Right lobe of liver (tissue), 6 donors: ENCODE measurements around the gene PLN. TPM values are rescaled to one million over a fixed set of nuclear protein-coding genes. Genes with fewer than 3 reads are reported as not detected.
A peak's percentile ranks its signal among the peaks of the same experiment; 100 is the strongest.

Source experiments
- ATAC-seq, 4 donors: fragments of 200-7000 bp; cut with Tn5 transposase; one replicate each; pipeline ENCODE4 v1.9.1; 2020; ENCODE audit warnings: mild to moderate bottlenecking in 4 of 4, moderate library complexity in 4 of 4
- DNase-seq, 3 donors: peaks; one replicate each; pipeline ENCODE4 v3.0.0-alpha.2; 2020
- H3K27ac ChIP-seq, 3 donors: fragments of 200-600 bp; one replicate each; pipeline ENCODE4 v1.8.0; 2022
- H3K27me3 ChIP-seq, 2 donors: fragments of 200-600 bp; one replicate each; pipeline ENCODE4 v1.8.0; 2022
- H3K36me3 ChIP-seq, 4 donors: fragments of 200-600 bp; sonication (generic) in 1 of 4; one replicate each; pipeline versions ENCODE4 v1.5.1 to v1.8.0; 2017 to 2022; ENCODE audit warnings: control low read depth in 1 of 4
- H3K4me1 ChIP-seq, 4 donors: fragments of 200-600 bp; sonication (generic) in 1 of 4; one replicate each; pipeline versions ENCODE4 v1.5.1 to v1.8.0; 2017 to 2022; ENCODE audit warnings: control low read depth in 1 of 4
- H3K4me3 ChIP-seq, 3 donors: fragments of 200-600 bp; one replicate each; pipeline ENCODE4 v1.8.0; 2022
- H3K9me3 ChIP-seq, 4 donors: fragments of 200-600 bp; sonication (generic) in 1 of 4; one replicate each; pipeline versions ENCODE4 v1.5.1 to v1.8.0; 2017 to 2022; ENCODE audit warnings: control low read depth in 1 of 4
- POLR2A ChIP-seq: fragments of 450-650 bp; IDR thresholded peaks from one replicate; pipeline ENCODE4 v1.6.1; 2017; ENCODE audit warnings: antibody characterized with exemption, mild to moderate bottlenecking
- WGBS: methylation state at CpG from one replicate; pipeline ENCODE4 v1.1.6; 2018; ENCODE audit warnings: low coverage, low lambda C conversion rate; ENCODE audit not compliant: insufficient coverage; ENCODE audit errors: missing lambda C conversion rate; 5-methylcytosine and 5-hydroxymethylcytosine counted together
- intact Hi-C, 2 donors: fragments of 100-400 bp; cut with DNase I; formaldehyde crosslinking; loops; one replicate each; pipeline versions ENCODE4 v1.11.2 to v1.14.1; 2022
- total RNA-seq, 6 experiments: library from RNA; depleted of rRNA in 2 of 6; stranded (reverse); fragments of >200 nt in 2 of 6; fragmentation: NEBNext Ultra II Directional in 3 of 6; extraction: Animal tissue kit (Norgen Biotek cat#: 25700) in 3 of 6; gene quantifications; one replicate each; pipeline versions ENCODE4 v1.1.0 to v1.2.4, GENCODE V29; 2016 to 2023
- TF ChIP-seq, protein P1 (sequence below), 4 donors: fragments of 200-600 bp in 3 of 4; fragments of 450-650 bp in 1 of 4; IDR thresholded peaks; one replicate each; pipeline versions ENCODE4 v1.5.1 to v1.8.0; 2016 to 2022; ENCODE audit warnings: antibody characterized with exemption in 4 of 4, mild to moderate bottlenecking in 2 of 4
- donor health status: DM: no; HTN: yes; CAD: no.
- donor health status: DM: no; HTN: no; CAD: no.
- donor health status: DM: no; HTN: no; CAD: no.
- donor health status: DM: no; HTN: yes; CAD: no.
- donor health status: DM: no; HTN: yes; CAD: no.

The PLN gene
- total RNA-seq, 6 experiments from 2014 or later, result 0.12 to 0.25 (median 0.20) TPM; not detected in 2

DNA sequence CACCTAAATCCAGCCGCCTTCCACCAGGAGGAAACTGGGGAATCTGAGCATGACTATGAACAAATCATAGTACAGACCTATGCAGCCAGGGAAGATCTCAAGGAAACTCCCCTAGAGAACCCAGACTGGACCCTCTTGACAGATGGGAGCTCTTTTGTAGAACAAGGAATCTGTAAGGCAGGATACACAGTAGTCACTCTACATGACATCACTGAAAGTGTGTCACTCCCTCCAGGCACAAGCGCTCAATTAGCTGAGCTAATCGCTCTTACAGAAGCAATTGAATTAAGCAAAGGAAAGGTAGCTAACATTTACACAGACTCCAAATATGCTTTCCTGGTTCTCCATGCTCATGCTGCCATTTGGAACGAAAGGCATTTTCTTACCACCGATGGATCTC lies 36.8 kb downstream of the PLN start:
- TF ChIP-seq POLR2A, result no peak
- TF ChIP-seq, protein P1, sequence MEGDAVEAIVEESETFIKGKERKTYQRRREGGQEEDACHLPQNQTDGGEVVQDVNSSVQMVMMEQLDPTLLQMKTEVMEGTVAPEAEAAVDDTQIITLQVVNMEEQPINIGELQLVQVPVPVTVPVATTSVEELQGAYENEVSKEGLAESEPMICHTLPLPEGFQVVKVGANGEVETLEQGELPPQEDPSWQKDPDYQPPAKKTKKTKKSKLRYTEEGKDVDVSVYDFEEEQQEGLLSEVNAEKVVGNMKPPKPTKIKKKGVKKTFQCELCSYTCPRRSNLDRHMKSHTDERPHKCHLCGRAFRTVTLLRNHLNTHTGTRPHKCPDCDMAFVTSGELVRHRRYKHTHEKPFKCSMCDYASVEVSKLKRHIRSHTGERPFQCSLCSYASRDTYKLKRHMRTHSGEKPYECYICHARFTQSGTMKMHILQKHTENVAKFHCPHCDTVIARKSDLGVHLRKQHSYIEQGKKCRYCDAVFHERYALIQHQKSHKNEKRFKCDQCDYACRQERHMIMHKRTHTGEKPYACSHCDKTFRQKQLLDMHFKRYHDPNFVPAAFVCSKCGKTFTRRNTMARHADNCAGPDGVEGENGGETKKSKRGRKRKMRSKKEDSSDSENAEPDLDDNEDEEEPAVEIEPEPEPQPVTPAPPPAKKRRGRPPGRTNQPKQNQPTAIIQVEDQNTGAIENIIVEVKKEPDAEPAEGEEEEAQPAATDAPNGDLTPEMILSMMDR (IDR thresholded peaks at IDR 0.05), result no peak
- no peak for ATAC-seq
- Histone ChIP-seq H3K4me1 (peaks cover 0 to 4% (median 0%) of the 10 kb centered on the region in 4 donors), H3K36me3 (no peaks in the 10 kb centered on the region), H3K27ac (no peak overlapping the region), H3K27me3 (no peaks in the 10 kb centered on the region), H3K9me3 (no peaks in the 10 kb centered on the region), H3K4me3 (no peak overlapping the region)
- intact Hi-C loops, result no loop called here
- DNase-seq, result no peak
- WGBS, result 98% methylated on average over 5 of the region's 5 CpGs

DNA sequence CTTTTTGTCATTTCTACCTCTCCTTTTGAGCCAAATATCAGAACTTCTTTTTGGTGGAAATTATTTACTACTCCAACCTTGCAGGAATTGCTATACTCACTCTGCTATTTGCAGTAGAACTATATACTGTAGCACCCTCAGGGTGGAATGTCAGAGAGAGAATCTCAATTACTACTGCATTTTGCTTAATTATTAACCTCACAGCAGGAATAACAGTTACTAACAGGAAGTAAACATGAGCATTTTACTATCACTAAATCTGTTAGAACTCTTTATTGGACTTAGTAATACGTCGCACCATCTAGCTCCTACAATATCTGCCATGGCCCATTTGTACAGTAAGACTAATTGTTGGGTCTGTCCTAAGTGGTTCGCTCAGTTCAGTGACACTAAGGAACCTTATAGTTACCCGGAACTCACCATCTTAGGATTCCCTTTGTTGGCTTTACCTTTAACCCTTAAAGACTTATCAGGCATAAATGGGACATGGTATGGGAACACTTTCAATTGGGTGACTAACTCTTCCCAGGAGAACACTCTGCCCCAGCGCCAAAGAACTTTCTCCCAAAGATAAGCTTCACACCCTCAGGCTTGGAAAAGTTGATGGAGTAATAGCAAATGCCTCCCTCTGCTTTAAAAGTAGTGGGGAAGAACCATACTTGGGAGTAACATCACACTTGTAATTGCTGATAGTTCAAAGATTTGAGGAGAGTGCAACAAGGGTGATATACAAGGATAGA lies 38.8 kb downstream of the PLN start:
- 83% methylated on average over 5 of the region's 5 CpGs for WGBS

DNA sequence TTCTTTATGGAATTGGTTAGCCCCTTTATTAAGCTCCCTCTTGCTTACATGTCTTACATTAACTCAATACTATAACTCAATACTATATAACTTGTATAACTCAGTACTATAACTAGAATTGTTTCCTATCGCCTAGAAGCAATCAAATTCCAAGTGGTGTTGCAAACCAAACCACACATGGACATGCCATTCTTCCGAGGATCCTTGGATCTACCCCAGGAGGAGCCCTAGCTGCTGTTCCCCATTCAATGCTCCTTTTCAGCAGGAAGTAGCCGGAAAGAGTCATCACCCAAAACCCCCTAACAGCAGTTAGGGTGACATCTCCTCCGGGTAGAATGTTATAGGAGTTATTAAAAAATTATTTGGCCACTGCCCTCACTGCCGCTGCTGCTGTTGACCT lies 40.5 kb downstream of the PLN start:
- DNase-seq (no peak), ATAC-seq (no peak)
- Histone ChIP-seq H3K27ac (no peak overlapping the region), H3K4me1 (peaks cover 0 to 14% (median 0%) of the 10 kb centered on the region in 4 donors), H3K4me3 (no peak overlapping the region), H3K9me3 (no peaks in the 10 kb centered on the region), H3K27me3 (no peaks in the 10 kb centered on the region), H3K36me3 (no peaks in the 10 kb centered on the region)
- intact Hi-C loops, result no loop called here
- WGBS, result 87% methylated on average over 4 of the region's 5 CpGs
- TF ChIP-seq, protein P1 (IDR thresholded peaks at IDR 0.05), result no peak
- TF ChIP-seq POLR2A, result no peak

More for the DNA sequence above, 38.8 kb downstream of the PLN start:
- Histone ChIP-seq H3K4me1 (peaks cover 0 to 5% (median 0%) of the 10 kb centered on the region in 4 donors), H3K36me3 (no peaks in the 10 kb centered on the region), H3K4me3 (no peak overlapping the region), H3K9me3 (no peaks in the 10 kb centered on the region), H3K27ac (no peak overlapping the region), H3K27me3 (no peaks in the 10 kb centered on the region)
- TF ChIP-seq POLR2A, result no peak
- TF ChIP-seq, protein P1 (IDR thresholded peaks at IDR 0.05), result no peak
- DNase-seq, result no peak
- ATAC-seq, result peak in 2 of 4 donors; percentile 35 to 69
- intact Hi-C loops, result no loop called here

DNA sequence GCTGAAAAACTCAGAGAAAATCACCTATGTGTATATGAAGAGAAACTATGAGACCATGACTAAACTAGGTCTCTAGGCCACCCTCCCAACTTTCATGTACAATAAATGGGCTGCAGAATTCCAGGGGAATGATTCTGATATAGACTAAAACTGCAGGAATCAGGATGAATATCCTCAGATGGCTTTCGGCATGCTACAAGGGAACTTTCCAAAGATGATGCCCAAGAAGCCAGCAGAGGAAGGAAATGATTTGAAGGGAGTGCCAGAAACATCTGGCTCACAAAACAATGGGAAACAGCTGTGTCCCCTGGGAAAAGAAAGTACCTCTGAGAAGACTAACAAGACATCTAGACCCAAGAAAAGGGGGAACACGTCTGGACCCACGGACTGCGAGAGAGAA lies 41.1 kb downstream of the PLN start:
- Histone ChIP-seq H3K9me3 (no peaks in the 10 kb centered on the region), H3K4me1 (peaks cover 0 to 14% (median 0%) of the 10 kb centered on the region in 4 donors), H3K4me3 (no peak overlapping the region), H3K36me3 (no peaks in the 10 kb centered on the region), H3K27me3 (no peaks in the 10 kb centered on the region), H3K27ac (no peak overlapping the region)
- no peak for DNase-seq
- intact Hi-C loops, result no loop called here
- no peak for ATAC-seq
- WGBS, result 81% methylated on average over 4 of the region's 4 CpGs
- TF ChIP-seq, protein P1 (IDR thresholded peaks at IDR 0.05), result no peak
- TF ChIP-seq POLR2A, result no peak
